Mammary epithelial cell (primary cell): ENCODE measurements around the gene NCOA7.

Source experiments
- CTCF ChIP-seq, 2 donors: IDR thresholded peaks in 1 of 2; conservative IDR thresholded peaks in 1 of 2; 2 replicates each; pipeline ENCODE4 v1.5.1; 2011 to 2012; ENCODE audit warnings: inconsistent platforms in 2 of 2, low read length in 2 of 2, mild to moderate bottlenecking in 2 of 2, control low read depth in 1 of 2, low read depth in 1 of 2; ENCODE audit not compliant: insufficient read depth in 1 of 2; ENCODE audit errors: extremely low read depth in 1 of 2
- EZH2 ChIP-seq: IDR thresholded peaks from 2 replicates; pipeline ENCODE4 v1.6.1; 2012; ENCODE audit warnings: low read length, inconsistent platforms, borderline replicate concordance

- TF ChIP-seq CTCF (conservative IDR thresholded peaks at IDR 0.05 in 1 of 2, IDR thresholded peaks at IDR 0.05 in 1 of 2; ENCODE audit: extremely low read depth in 1 of 2, insufficient read depth in 1 of 2, low read depth in 1 of 2, low read length in 2 of 2) (no peak), EZH2 (no peak)
Measured at GRCh38 chr6:125866433-125866832, 75.7 kb downstream of the NCOA7 start.
